OCI-LY7 (cell line): Measurements from ENCODE around the gene SMCHD1.

Experiments
- CTCF ChIP-seq: fragments of 200-600 bp; sonication (generic); conservative IDR thresholded peaks from 2 replicates; pipeline ENCODE4 v1.5.1; 2014; ENCODE audit warnings: mild to moderate bottlenecking, antibody characterized with exemption, low read length, moderate library complexity, mixed read lengths
- EZH2phosphoT487 ChIP-seq: fragments of 200-600 bp; sonication (generic); IDR thresholded peaks from 2 replicates; pipeline ENCODE4 v1.6.1; 2018; ENCODE audit warnings: low read depth, borderline replicate concordance, mild to moderate bottlenecking, mixed run types, antibody characterized with exemption, low read length, moderate library complexity, mixed read lengths

GRCh38 chr18:2839202-2839601 lies 183.7 kb downstream of the SMCHD1 start:
- no peak for TF ChIP-seq CTCF
- TF ChIP-seq EZH2phosphoT487: no peak
